ENCODE measurements around the gene RHAG. TPM values are rescaled to one million over a fixed set of nuclear protein-coding genes. Genes with fewer than 3 reads are reported as not detected.

Gene RHAG
- total and polyA plus RNA-seq, 9 donors: 0.40 to 0.43 TPM; not detected in 7

DNA sequence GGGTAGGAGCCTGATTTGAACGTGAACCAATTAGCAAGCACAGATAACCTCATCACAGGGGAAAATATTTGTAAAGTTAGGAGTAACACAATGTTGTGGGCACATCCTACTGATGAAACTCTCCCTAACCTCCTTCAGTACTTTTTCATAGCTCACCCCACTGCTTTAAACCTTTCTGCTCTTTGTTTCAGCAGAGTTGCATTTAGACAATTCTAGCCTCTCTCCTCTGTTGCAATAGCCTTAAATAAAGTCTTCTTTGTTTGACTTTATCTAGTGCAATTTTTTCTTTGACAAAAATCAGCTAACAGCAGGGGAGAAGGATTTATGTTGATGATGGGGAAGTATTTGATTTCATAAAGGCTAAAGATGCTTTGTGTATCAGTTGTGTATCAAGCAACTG, 72.1 kb downstream of the RHAG start:
- no peak for DNase-seq
- no peak overlapping the region for H3K4me3 ChIP-seq
- no peaks in the 10 kb centered on the region for H3K9me3 ChIP-seq
- TF ChIP-seq, protein P1, sequence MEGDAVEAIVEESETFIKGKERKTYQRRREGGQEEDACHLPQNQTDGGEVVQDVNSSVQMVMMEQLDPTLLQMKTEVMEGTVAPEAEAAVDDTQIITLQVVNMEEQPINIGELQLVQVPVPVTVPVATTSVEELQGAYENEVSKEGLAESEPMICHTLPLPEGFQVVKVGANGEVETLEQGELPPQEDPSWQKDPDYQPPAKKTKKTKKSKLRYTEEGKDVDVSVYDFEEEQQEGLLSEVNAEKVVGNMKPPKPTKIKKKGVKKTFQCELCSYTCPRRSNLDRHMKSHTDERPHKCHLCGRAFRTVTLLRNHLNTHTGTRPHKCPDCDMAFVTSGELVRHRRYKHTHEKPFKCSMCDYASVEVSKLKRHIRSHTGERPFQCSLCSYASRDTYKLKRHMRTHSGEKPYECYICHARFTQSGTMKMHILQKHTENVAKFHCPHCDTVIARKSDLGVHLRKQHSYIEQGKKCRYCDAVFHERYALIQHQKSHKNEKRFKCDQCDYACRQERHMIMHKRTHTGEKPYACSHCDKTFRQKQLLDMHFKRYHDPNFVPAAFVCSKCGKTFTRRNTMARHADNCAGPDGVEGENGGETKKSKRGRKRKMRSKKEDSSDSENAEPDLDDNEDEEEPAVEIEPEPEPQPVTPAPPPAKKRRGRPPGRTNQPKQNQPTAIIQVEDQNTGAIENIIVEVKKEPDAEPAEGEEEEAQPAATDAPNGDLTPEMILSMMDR (IDR thresholded peaks at IDR 0.05): no peak
- TF ChIP-seq EP300 (IDR thresholded peaks at IDR 0.05) (no peak), POLR2A (IDR thresholded peaks at IDR 0.05) (no peak)
- intact Hi-C loops (cut with DNase I): no loop called here
- 13 to 41% (median 28%) methylated on average over 1 of the region's 1 CpG for WGBS, 3 donors
- no peaks in the 10 kb centered on the region for H3K36me3 ChIP-seq
- H3K4me1 ChIP-seq (ENCODE audit: insufficient read depth): no peaks in the 10 kb centered on the region
- H3K27me3 ChIP-seq: no peaks in the 10 kb centered on the region
- H3K27ac ChIP-seq: no peak overlapping the region

DNA sequence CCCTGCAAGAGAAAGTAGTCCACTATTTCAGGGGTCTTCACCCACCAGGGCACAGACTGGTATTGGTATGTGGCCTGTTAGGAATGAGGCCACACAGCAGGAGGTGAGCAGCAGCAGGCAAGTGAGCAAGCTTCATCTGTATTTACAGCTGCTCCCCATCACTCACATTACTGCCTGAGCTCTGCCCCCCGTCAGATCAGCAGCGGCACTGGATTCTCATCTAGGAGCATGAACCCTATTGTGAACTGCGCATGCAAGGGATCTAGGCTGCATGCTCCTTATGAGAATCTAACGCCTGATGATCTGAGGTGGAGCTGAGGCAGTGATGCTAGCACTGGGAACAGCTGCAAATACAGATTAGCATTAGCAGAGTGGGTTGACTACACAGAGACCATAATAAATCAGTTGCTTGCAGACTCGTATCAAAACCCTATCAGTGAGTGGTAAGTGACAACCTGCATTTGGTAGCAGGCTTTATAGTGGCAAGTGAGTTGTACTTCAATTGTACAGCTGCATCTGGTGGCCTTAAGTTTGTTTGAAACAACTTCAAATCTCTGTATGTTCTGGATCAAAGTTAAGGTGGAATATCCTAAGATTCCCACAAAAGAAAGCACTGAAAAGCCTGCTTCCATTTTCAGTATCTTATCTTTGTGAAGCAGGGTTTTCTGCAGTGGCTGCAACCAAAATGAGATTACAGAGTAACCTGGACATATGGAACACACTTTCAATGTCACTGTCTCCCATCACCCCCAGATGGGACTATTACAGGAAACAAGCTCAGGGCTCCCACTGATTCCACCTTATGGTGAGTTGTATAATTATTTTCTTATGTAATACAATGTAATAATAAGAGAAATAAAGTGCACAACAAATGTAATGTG, 73.4 kb downstream of the RHAG start:
- H3K9me3 ChIP-seq: no peaks in the 10 kb centered on the region
- no peaks in the 10 kb centered on the region for H3K27me3 ChIP-seq
- intact Hi-C loops (cut with DNase I): no loop called here
- no peak for TF ChIP-seq EP300 (IDR thresholded peaks at IDR 0.05)
- TF ChIP-seq, protein P1 (IDR thresholded peaks at IDR 0.05): no peak
- TF ChIP-seq POLR2A (IDR thresholded peaks at IDR 0.05): no peak
- DNase-seq: no peak
- no peaks in the 10 kb centered on the region for H3K4me1 ChIP-seq (ENCODE audit: insufficient read depth)
- 43 to 57% (median 47%) methylated on average over 5 of the region's 5 CpGs for WGBS, 3 donors
- H3K4me3 ChIP-seq: no peak overlapping the region
- no peaks in the 10 kb centered on the region for H3K36me3 ChIP-seq
- H3K27ac ChIP-seq: no peak overlapping the region

DNA sequence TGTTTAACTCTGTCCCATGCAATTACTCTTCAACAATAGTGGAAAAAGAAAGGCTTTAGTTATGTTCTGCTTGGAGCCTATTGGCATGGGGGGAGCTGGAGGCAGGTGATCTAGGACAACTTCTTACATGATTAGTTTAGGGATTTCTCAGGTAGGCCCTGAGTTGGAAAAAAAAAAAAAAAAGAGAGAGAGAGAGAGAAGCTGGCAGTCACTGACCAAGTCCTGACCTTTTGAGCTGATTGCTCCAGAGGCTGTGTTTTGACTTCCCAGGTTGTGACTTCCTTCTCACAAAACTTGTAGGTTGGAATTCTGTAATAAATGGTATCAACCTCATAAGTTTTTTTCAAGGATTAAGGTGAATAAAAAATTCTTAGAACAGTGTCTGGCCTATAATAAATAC, 78.4 kb downstream of the RHAG start:
- Histone ChIP-seq H3K4me3 (no peak overlapping the region), H3K4me1 (ENCODE audit: insufficient read depth) (no peaks in the 10 kb centered on the region), H3K27me3 (no peaks in the 10 kb centered on the region), H3K9me3 (no peaks in the 10 kb centered on the region), H3K27ac (no peak overlapping the region), H3K36me3 (no peaks in the 10 kb centered on the region)
- intact Hi-C loops (cut with DNase I): no loop called here
- no peak for DNase-seq
- no peak for TF ChIP-seq EP300 (IDR thresholded peaks at IDR 0.05)
- no peak for TF ChIP-seq POLR2A (IDR thresholded peaks at IDR 0.05)
- TF ChIP-seq, protein P1 (IDR thresholded peaks at IDR 0.05): no peak

DNA sequence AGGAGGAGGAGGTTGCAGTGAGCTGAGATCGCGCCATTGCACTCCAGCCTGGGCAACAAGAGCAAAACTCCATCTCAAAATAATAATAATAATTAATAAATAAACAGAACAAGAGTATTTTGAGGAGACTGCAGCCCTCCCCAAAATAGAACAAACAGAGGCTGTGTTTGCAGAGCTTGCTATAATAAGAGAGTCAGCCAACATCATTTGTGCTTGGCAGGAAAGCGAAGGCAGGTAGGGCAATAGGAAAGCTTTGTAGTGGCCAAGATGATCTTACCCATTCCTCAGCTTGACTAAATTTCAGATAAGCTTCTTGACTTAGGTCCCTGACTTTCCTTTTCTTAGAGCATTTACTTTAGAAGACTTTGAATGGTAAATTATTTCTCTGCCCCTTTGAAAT, 79.5 kb downstream of the RHAG start:
- WGBS, 3 donors: 80 to 96% (median 83%) methylated on average over 3 of the region's 3 CpGs
- no peak for DNase-seq

More for the DNA sequence above, 79.5 kb downstream of the RHAG start:
- Histone ChIP-seq H3K4me1 (ENCODE audit: insufficient read depth) (no peaks in the 10 kb centered on the region), H3K27me3 (no peaks in the 10 kb centered on the region), H3K27ac (no peak overlapping the region), H3K9me3 (no peaks in the 10 kb centered on the region), H3K4me3 (no peak overlapping the region), H3K36me3 (no peaks in the 10 kb centered on the region)
- intact Hi-C loops (cut with DNase I): no loop called here
- TF ChIP-seq, protein P1 (IDR thresholded peaks at IDR 0.05): no peak
- no peak for TF ChIP-seq EP300 (IDR thresholded peaks at IDR 0.05)
- no peak for TF ChIP-seq POLR2A (IDR thresholded peaks at IDR 0.05)
